MCF 10A (cell line): ENCODE measurements around the gene UNC119. TPM values are rescaled to one million over a fixed set of nuclear protein-coding genes. Genes with fewer than 3 reads are reported as not detected.

ENCODE experiments used
- BruUV-seq: library from RNA; stranded (reverse); fragments of 400-500 nt; replicated peaks from 2 replicates; lab custom pipeline; 2021; lab: Mats Ljungman, UMichigan
- CTCF ChIA-PET: fragments of 300-600 bp; sonication (Branson Sonifier 250); formaldehyde crosslinking; extraction: SDS; loops from one replicate; lab custom pipeline; 2021; ENCODE audit warnings: antibody characterized with exemption, inconsistent platforms; lab: Yijun Ruan, JAX
- POLR2A ChIA-PET: fragments of 300-600, 350-650 bp; sonication (Branson Sonifier 250); formaldehyde crosslinking; extraction: SDS; loops from one replicate; lab custom pipeline; 2020; ENCODE audit warnings: antibody characterized with exemption, inconsistent platforms; lab: Yijun Ruan, JAX
- DNase-seq: peaks from one replicate; pipeline ENCODE4 v3.0.0-alpha.2; 2018; ENCODE audit not compliant: unreplicated experiment
- H3K27ac Mint-ChIP-seq: one replicate; pipeline ENCODE4 v1.8.0; 2022; ENCODE audit warnings: mild to moderate bottlenecking, low read depth, mixed read lengths; ENCODE audit not compliant: unreplicated experiment
- H3K27me3 Mint-ChIP-seq: one replicate; pipeline ENCODE4 v1.8.0; 2022; ENCODE audit warnings: mixed read lengths; ENCODE audit not compliant: insufficient read depth, unreplicated experiment
- H3K36me3 Mint-ChIP-seq: one replicate; pipeline ENCODE4 v1.8.0; 2022; ENCODE audit warnings: mild to moderate bottlenecking, moderate library complexity, mixed read lengths; ENCODE audit not compliant: insufficient read depth, unreplicated experiment
- H3K4me1 Mint-ChIP-seq: one replicate; pipeline ENCODE4 v1.8.0; 2022; ENCODE audit warnings: mixed read lengths; ENCODE audit not compliant: insufficient read depth, unreplicated experiment
- H3K4me3 Mint-ChIP-seq: one replicate; pipeline ENCODE4 v1.8.0; 2022; ENCODE audit warnings: mild to moderate bottlenecking, moderate library complexity, mixed read lengths; ENCODE audit not compliant: unreplicated experiment
- H3K9me3 Mint-ChIP-seq: one replicate; pipeline ENCODE4 v1.8.0; 2022; ENCODE audit warnings: mixed read lengths; ENCODE audit not compliant: unreplicated experiment
- CTCF ChIP-seq: fragments of 200-600 bp; IDR thresholded peaks from one replicate; pipeline ENCODE4 v1.8.0; 2022; ENCODE audit warnings: antibody characterized with exemption, mild to moderate bottlenecking; ENCODE audit not compliant: unreplicated experiment
- intact Hi-C: fragments of 100-400 bp; cut with micrococcal nuclease; formaldehyde crosslinking; loops from 2 replicates; pipeline ENCODE4 v1.14.1; 2022
- total RNA-seq: library from RNA; stranded (reverse); gene quantifications from 2 replicates; pipeline ENCODE4 v1.2.3, GENCODE V29; 2022

UNC119 gene
- total RNA-seq, 1 experiment from 2014 or later = 12.5 TPM

GRCh38 chr17:28541439-28541838, 11.0 kb downstream of the UNC119 start:
- no peak for TF ChIP-seq CTCF
- H3K27ac Mint-ChIP-seq = no peak overlapping the region
- H3K36me3 Mint-ChIP-seq = no peaks in the 10 kb centered on the region
- no peaks in the 10 kb centered on the region for H3K9me3 Mint-ChIP-seq
- DNase-seq = no peak
- ChIA-PET POLR2A (interaction anchor here (1.0 to 1.4 kb wide), 2 partner anchors 46 to 49 kb away, joined by 3 to 4 read pairs; no protein-coding TSS in a partner anchor), CTCF (interaction anchor here (0.6 to 2.9 kb wide), 32 partner anchors 9 to 388 kb away, joined by 3 to 98 read pairs (median 4); partner anchors contain the start of genes FOXN1 and PIGS)
- BruUV-seq = no TSS peak
- H3K4me1 Mint-ChIP-seq = peaks cover 11% of the 10 kb centered on the region
- H3K27me3 Mint-ChIP-seq = peaks cover 12% of the 10 kb centered on the region
- no peak overlapping the region for H3K4me3 Mint-ChIP-seq
- intact Hi-C loops = loop anchor here (5.0 to 10.0 kb wide), 2 partner anchors 207 to 309 kb away; partner anchors contain the start of genes IFT20 and TNFAIP1

GRCh38 chr17:28540231-28540630, 12.2 kb downstream of the UNC119 start:
- CTCF ChIA-PET = interaction anchor here (0.6 to 2.9 kb wide), 29 partner anchors 10 to 814 kb away, joined by 3 to 98 read pairs (median 4); partner anchors contain the start of genes FOXN1, PIGS and SEBOX
- H3K27ac Mint-ChIP-seq = no peak overlapping the region
- peaks cover 12% of the 10 kb centered on the region for H3K27me3 Mint-ChIP-seq
- no peak for TF ChIP-seq CTCF
- H3K4me3 Mint-ChIP-seq = no peak overlapping the region
- no TSS peak for BruUV-seq
- DNase-seq = no peak
- intact Hi-C loops = loop anchor here (1.0 to 10.0 kb wide), 3 partner anchors 46 to 308 kb away; partner anchors contain the start of genes IFT20 and TNFAIP1
- H3K9me3 Mint-ChIP-seq = no peaks in the 10 kb centered on the region
- POLR2A ChIA-PET = interaction anchor here (0.6 to 1.6 kb wide), 4 partner anchors 31 to 183 kb away, joined by 3 to 5 read pairs (median 4); partner anchors contain the start of genes PIGS and SPAG5
- peaks cover 5% of the 10 kb centered on the region for H3K4me1 Mint-ChIP-seq
- H3K36me3 Mint-ChIP-seq = no peaks in the 10 kb centered on the region

DNA sequence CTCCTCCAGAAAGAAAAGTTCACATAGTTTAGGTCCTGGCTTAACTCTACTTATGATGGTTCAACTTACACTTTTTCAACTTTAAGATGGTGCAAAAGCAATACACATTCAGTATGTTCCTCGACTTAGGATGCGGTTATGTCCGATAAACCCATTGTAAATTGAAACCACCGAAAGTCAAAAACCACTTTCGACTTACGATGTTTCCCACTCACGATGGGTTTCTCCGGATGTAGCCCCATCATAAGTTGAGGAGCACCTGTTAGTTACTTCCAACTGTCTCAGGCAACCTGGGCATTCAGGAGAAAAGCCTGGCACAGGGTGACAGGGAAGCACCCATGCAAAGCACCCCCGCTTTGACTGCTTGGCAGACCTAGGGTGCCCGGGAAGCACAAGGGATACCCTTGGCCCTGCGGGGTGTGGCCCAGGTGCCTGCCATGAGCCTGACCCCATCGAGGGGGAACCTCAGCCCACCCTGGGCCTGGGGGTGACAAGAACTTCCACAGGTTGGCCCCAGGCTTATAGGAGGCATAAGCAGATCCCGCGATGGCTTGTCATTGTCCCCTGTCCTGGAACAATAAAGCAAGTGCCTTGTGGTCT, 14.0 kb downstream of the UNC119 start:
- H3K4me3 Mint-ChIP-seq = no peak overlapping the region
- TF ChIP-seq CTCF = no peak
- peaks cover 12% of the 10 kb centered on the region for H3K27me3 Mint-ChIP-seq
- no peak for DNase-seq
- BruUV-seq = no TSS peak
- H3K9me3 Mint-ChIP-seq = no peaks in the 10 kb centered on the region
- H3K4me1 Mint-ChIP-seq = peaks cover 5% of the 10 kb centered on the region
- intact Hi-C loops = no loop called here
- H3K36me3 Mint-ChIP-seq = no peaks in the 10 kb centered on the region
- no peak overlapping the region for H3K27ac Mint-ChIP-seq
- POLR2A ChIA-PET = interaction anchor here (0.6 to 1.7 kb wide), 2 partner anchors 31 to 299 kb away, joined by 3 to 8 read pairs; no protein-coding TSS in a partner anchor
- CTCF ChIA-PET = interaction anchor here (0.7 to 5.7 kb wide), 3 partner anchors 13 to 43 kb away, joined by 4 to 98 read pairs (median 49); no protein-coding TSS in a partner anchor

DNA sequence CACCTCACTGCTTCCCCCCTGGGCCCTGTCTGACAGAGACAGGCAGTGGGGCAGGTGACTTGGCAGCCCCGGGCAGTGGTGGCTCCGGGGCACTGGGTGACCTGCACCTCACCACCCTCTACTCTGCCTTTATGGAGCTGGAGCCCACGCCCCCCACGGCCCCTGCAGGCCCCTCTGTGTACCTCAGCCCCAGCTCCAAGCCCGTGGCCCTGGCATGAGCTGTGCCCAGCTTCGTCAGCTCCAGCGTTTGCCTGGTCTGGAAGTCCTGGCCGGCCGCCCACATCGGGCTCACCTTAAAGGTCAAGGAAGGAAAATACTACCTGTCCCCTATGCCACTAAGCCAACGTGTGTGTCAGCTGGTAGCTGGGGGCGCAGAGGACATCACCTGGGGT, 15.2 kb downstream of the UNC119 start:
- CTCF ChIA-PET = interaction anchor here (0.7 to 5.7 kb wide), 5 partner anchors 10 to 100 kb away, joined by 3 to 49 read pairs (median 3); no protein-coding TSS in a partner anchor
- Mint-ChIP-seq H3K27ac (no peak overlapping the region), H3K4me1 (peaks cover 14% of the 10 kb centered on the region), H3K36me3 (no peaks in the 10 kb centered on the region), H3K27me3 (peaks cover 12% of the 10 kb centered on the region), H3K9me3 (no peaks in the 10 kb centered on the region), H3K4me3 (no peak overlapping the region)
- DNase-seq = no peak
- no TSS peak for BruUV-seq
- TF ChIP-seq CTCF = no peak
- POLR2A ChIA-PET = interaction anchor here (1.7 kb wide), 1 partner anchor 30 kb away, joined by 8 read pairs; no protein-coding TSS in a partner anchor
- intact Hi-C loops = no loop called here
